Neural cell (in vitro differentiated cells): ENCODE data around the gene SF3B1. TPM values are rescaled to one million over a fixed set of nuclear protein-coding genes. Genes with fewer than 3 reads are reported as not detected.

ENCODE experiments used
- H2AFZ ChIP-seq: fragments of 200-600, 300-800 bp; sonication (generic), shearing (Covaris generic); 2 replicates; pipeline ENCODE4 v1.6.0; 2014; ENCODE audit warnings: low read depth, mild to moderate bottlenecking, antibody characterized with exemption, low read length, moderate library complexity
- H3F3A ChIP-seq: fragments of 200-600 bp; shearing (Covaris generic); 2 replicates; pipeline ENCODE4 v1.6.1; 2016; ENCODE audit warnings: mild to moderate bottlenecking, moderate library complexity, mixed read lengths, antibody characterized with exemption, low read length; ENCODE audit not compliant: insufficient read depth, poor library complexity, severe bottlenecking
- H3K27ac ChIP-seq: fragments of 200-600, 300-800 bp; sonication (generic), shearing (Covaris generic); 2 replicates; pipeline ENCODE4 v1.5.1; 2014; ENCODE audit warnings: mild to moderate bottlenecking, low read length, moderate library complexity
- H3K27me3 ChIP-seq: fragments of 300-800, 200-600 bp; sonication (generic), shearing (Covaris generic); 2 replicates; pipeline ENCODE4 v1.6.0; 2014; ENCODE audit warnings: mild to moderate bottlenecking, low read depth, low read length, moderate library complexity; ENCODE audit not compliant: insufficient read depth
- H3K36me3 ChIP-seq: fragments of 300-800, 200-600 bp; sonication (generic), shearing (Covaris generic); 2 replicates; pipeline ENCODE4 v1.5.1; 2014; ENCODE audit warnings: mild to moderate bottlenecking, antibody characterized with exemption, low read length, moderate library complexity; ENCODE audit not compliant: insufficient read depth
- H3K4me2 ChIP-seq: fragments of 300-800, 200-600 bp; sonication (generic), shearing (Covaris generic); 2 replicates; pipeline ENCODE4 v1.6.0; 2014; ENCODE audit warnings: mild to moderate bottlenecking, low read length
- H3K4me3 ChIP-seq: fragments of 300-800, 200-600 bp; sonication (generic), shearing (Covaris generic); 2 replicates; pipeline ENCODE4 v1.5.1; 2014; ENCODE audit warnings: mild to moderate bottlenecking, low read length, moderate library complexity
- H3K79me2 ChIP-seq: fragments of 200-600 bp; shearing (Covaris generic); replicated peaks from 2 replicates; pipeline ENCODE4 v1.6.0; 2014; ENCODE audit warnings: mild to moderate bottlenecking, low read length, moderate library complexity; ENCODE audit not compliant: insufficient read depth
- H3K9ac ChIP-seq: fragments of 300-800, 200-600 bp; sonication (generic), shearing (Covaris generic); 2 replicates; pipeline ENCODE4 v1.6.1; 2016; ENCODE audit warnings: mild to moderate bottlenecking, low read length, mixed read lengths
- H3K9me2 ChIP-seq: fragments of 200-600 bp; shearing (Covaris generic); 2 replicates; pipeline ENCODE4 v1.6.1; 2016; ENCODE audit warnings: mild to moderate bottlenecking, low read length, mixed read lengths; ENCODE audit not compliant: insufficient read depth
- H3K9me3 ChIP-seq: fragments of 200-600, 300-800 bp; sonication (generic), shearing (Covaris generic); 2 replicates; pipeline ENCODE4 v1.6.1; 2016; ENCODE audit warnings: mild to moderate bottlenecking, mixed run types, low read length, moderate library complexity, mixed read lengths
- H4K20me1 ChIP-seq: fragments of 200-600 bp; shearing (Covaris generic); 2 replicates; pipeline ENCODE4 v1.6.1; 2016; ENCODE audit warnings: mild to moderate bottlenecking, mixed run types; ENCODE audit not compliant: insufficient read depth
- CTCF ChIP-seq: fragments of 450-650 bp; IDR thresholded peaks from 2 replicates; pipeline ENCODE4 v1.5.1; 2014; ENCODE audit warnings: antibody characterized with exemption, mild to moderate bottlenecking, moderate library complexity; ENCODE audit not compliant: poor library complexity, severe bottlenecking
- EP300 ChIP-seq: fragments of 450-650 bp; conservative IDR thresholded peaks from 2 replicates; pipeline ENCODE4 v1.6.1; 2014; ENCODE audit warnings: antibody characterized with exemption, mild to moderate bottlenecking, moderate library complexity; ENCODE audit not compliant: poor library complexity, severe bottlenecking
- EZH2 ChIP-seq: fragments of 200-600, 300-800 bp; shearing (Covaris generic), sonication (generic); IDR thresholded peaks from 2 replicates; pipeline ENCODE4 v1.6.1; 2014; ENCODE audit warnings: antibody characterized with exemption, low read length, borderline replicate concordance, mild to moderate bottlenecking; ENCODE audit not compliant: insufficient read depth, poor library complexity, severe bottlenecking
- MXI1 ChIP-seq: fragments of 450-650 bp; conservative IDR thresholded peaks from 2 replicates; pipeline ENCODE4 v1.6.1; 2014; ENCODE audit warnings: antibody characterized with exemption, mild to moderate bottlenecking; ENCODE audit not compliant: poor library complexity, severe bottlenecking
- POLR2AphosphoS5 ChIP-seq: IDR thresholded peaks from 2 replicates; pipeline ENCODE4 v1.6.1; 2012
- RAD21 ChIP-seq: fragments of 450-650 bp; conservative IDR thresholded peaks from 2 replicates; pipeline ENCODE4 v1.6.1; 2014; ENCODE audit warnings: antibody characterized with exemption, mild to moderate bottlenecking, moderate library complexity
- REST ChIP-seq: IDR thresholded peaks from 2 replicates; pipeline ENCODE4 v1.6.1; 2012; ENCODE audit warnings: borderline replicate concordance
- SMC3 ChIP-seq: fragments of 450-650 bp; conservative IDR thresholded peaks from 2 replicates; pipeline ENCODE4 v1.6.1; 2014; ENCODE audit warnings: antibody characterized with exemption, mild to moderate bottlenecking, moderate library complexity; ENCODE audit not compliant: poor library complexity
- TAF1 ChIP-seq: IDR thresholded peaks from 2 replicates; pipeline ENCODE4 v1.6.1; 2012; ENCODE audit warnings: low read depth
- polyA plus RNA-seq: library from polyadenylated mRNA; depleted of rRNA; stranded (reverse); fragments of >200 nt; gene quantifications from 2 replicates; pipeline ENCODE4 v1.2.3, GENCODE V29; 2014

Gene SF3B1
- polyA plus RNA-seq, 1 donor from 2014 or later: 1,143 TPM

- H3K79me2 ChIP-seq: no peaks in the 10 kb centered on the region
Observed at GRCh38 chr2:197461057-197461456, 26.2 kb upstream of the SF3B1 start.

DNA sequence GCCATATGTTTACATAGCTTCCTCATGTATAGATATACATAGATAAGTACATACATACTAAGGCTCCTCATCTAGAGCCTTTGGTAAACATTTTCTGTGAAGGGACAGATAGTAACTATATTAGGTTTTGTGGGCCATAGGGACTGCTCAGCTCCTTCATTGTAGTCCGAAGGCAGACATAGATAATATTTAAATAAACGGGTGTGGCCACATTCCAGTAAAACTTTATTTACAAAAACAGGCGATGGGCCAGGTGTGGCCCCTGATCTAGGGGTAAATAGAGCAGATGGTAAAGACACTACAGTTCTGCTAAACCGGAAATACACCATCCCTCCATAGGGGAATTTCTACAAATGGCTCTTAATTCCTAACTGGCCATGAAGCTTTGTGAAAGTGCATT, 25.8 kb upstream of the SF3B1 start:
- peaks cover 3% of the 10 kb centered on the region for H3K79me2 ChIP-seq
- H3K4me2 ChIP-seq: no peak overlapping the region
- no peak overlapping the region for H3K9ac ChIP-seq
- H3K9me2 ChIP-seq: no peaks in the 10 kb centered on the region
- H3K9me3 ChIP-seq: no peaks in the 10 kb centered on the region
- H3K4me3 ChIP-seq: no peak overlapping the region
- H3K36me3 ChIP-seq: no peaks in the 10 kb centered on the region
- H3K27me3 ChIP-seq: no peaks in the 10 kb centered on the region
- H3K27ac ChIP-seq: no peak overlapping the region
- H2AFZ ChIP-seq: no peak overlapping the region
- no peaks in the 10 kb centered on the region for H3F3A ChIP-seq
- no peaks in the 10 kb centered on the region for H4K20me1 ChIP-seq
- TF ChIP-seq REST: no peak
- no peak for TF ChIP-seq SMC3
- no peak for TF ChIP-seq TAF1
- TF ChIP-seq MXI1: no peak
- TF ChIP-seq EZH2: no peak
- no peak for TF ChIP-seq POLR2AphosphoS5
- TF ChIP-seq CTCF: no peak

More at GRCh38 chr2:197461057-197461456, 26.2 kb upstream of the SF3B1 start:
- H3F3A ChIP-seq: no peaks in the 10 kb centered on the region
- no peak overlapping the region for H2AFZ ChIP-seq
- no peak for TF ChIP-seq REST
- no peak for TF ChIP-seq MXI1
- no peak for TF ChIP-seq EP300
- TF ChIP-seq RAD21: no peak
- no peak for TF ChIP-seq SMC3
- no peak for TF ChIP-seq POLR2AphosphoS5
- TF ChIP-seq EZH2: no peak
- no peak for TF ChIP-seq TAF1
- no peak for TF ChIP-seq CTCF
- no peak overlapping the region for H3K9ac ChIP-seq
- H3K4me3 ChIP-seq: no peak overlapping the region
- no peaks in the 10 kb centered on the region for H3K9me2 ChIP-seq
- no peaks in the 10 kb centered on the region for H4K20me1 ChIP-seq
- no peaks in the 10 kb centered on the region for H3K9me3 ChIP-seq
- H3K27me3 ChIP-seq: no peaks in the 10 kb centered on the region
- H3K27ac ChIP-seq: no peak overlapping the region
- no peak overlapping the region for H3K4me2 ChIP-seq
- no peaks in the 10 kb centered on the region for H3K36me3 ChIP-seq
